Liver (tissue), 9 donors: ENCODE data around the gene CRYL1. TPM values are rescaled to one million over a fixed set of nuclear protein-coding genes. Genes with fewer than 3 reads are reported as not detected.

Experiments
- DNase-seq: peaks from one replicate; pipeline ENCODE4 v3.0.0-alpha.2; 2017; ENCODE audit warnings: low spot score
- H3K27ac ChIP-seq, 2 donors: one replicate each; pipeline ENCODE4 v1.7.0; 2013; ENCODE audit warnings: inconsistent platforms in 2 of 2, low read length in 2 of 2, control low read depth in 1 of 2, low read depth in 1 of 2, mild to moderate bottlenecking in 1 of 2
- H3K27me3 ChIP-seq, 4 donors: one replicate each; pipeline versions ENCODE4 v1.6.1 to v1.7.0; 2013; ENCODE audit warnings: low read length in 3 of 4, inconsistent platforms in 1 of 4, mild to moderate bottlenecking in 1 of 4, moderate library complexity in 1 of 4; ENCODE audit not compliant: control insufficient read depth in 4 of 4, insufficient read depth in 4 of 4
- H3K36me3 ChIP-seq, 4 donors: one replicate each; pipeline versions ENCODE4 v1.6.1 to v1.7.0; 2013; ENCODE audit warnings: low read length in 3 of 4, mild to moderate bottlenecking in 3 of 4, low read depth in 1 of 4, moderate library complexity in 1 of 4; ENCODE audit not compliant: control insufficient read depth in 4 of 4, insufficient read depth in 3 of 4
- H3K4me1 ChIP-seq, 4 donors: one replicate each; pipeline versions ENCODE4 v1.6.1 to v1.7.0; 2013; ENCODE audit warnings: low read length in 3 of 4, mild to moderate bottlenecking in 3 of 4, moderate library complexity in 1 of 4; ENCODE audit not compliant: control insufficient read depth in 4 of 4, insufficient read depth in 4 of 4
- H3K4me3 ChIP-seq, 3 donors: one replicate each; pipeline versions ENCODE4 v1.6.1 to v1.7.0; 2013; ENCODE audit warnings: low read length in 3 of 3, control low read depth in 1 of 3, low read depth in 1 of 3, mild to moderate bottlenecking in 1 of 3
- H3K9ac ChIP-seq, 2 donors: one replicate each; pipeline ENCODE4 v1.7.0; 2013; ENCODE audit warnings: low read length in 2 of 2, mild to moderate bottlenecking in 2 of 2, moderate library complexity in 2 of 2, control low read depth in 1 of 2, low read depth in 1 of 2
- H3K9me3 ChIP-seq, 4 donors: one replicate each; pipeline versions ENCODE4 v1.6.1 to v1.7.0; 2013; ENCODE audit warnings: low read length in 3 of 4; ENCODE audit not compliant: control insufficient read depth in 4 of 4
- ATF3 ChIP-seq: IDR thresholded peaks from 2 replicates; pipeline ENCODE4 v1.6.1; 2016; ENCODE audit warnings: antibody characterized with exemption
- CTCF ChIP-seq: fragments of 150-350 bp; IDR thresholded peaks from 2 replicates; pipeline ENCODE4 v1.5.1; 2017; ENCODE audit warnings: improper control_type of control experiment, low read depth, low read length; ENCODE audit not compliant: missing input control
- FOXA1 ChIP-seq: IDR thresholded peaks from 2 replicates; pipeline ENCODE4 v1.6.1; 2016; ENCODE audit warnings: antibody characterized with exemption
- FOXA2 ChIP-seq: IDR thresholded peaks from 2 replicates; pipeline ENCODE4 v1.6.1; 2016; ENCODE audit warnings: antibody characterized with exemption
- HNF4A ChIP-seq, 2 donors: conservative IDR thresholded peaks; 2 replicates each; pipeline ENCODE4 v1.6.1; 2016; ENCODE audit warnings: antibody characterized with exemption in 2 of 2, mild to moderate bottlenecking in 2 of 2
- HNF4G ChIP-seq: IDR thresholded peaks from 2 replicates; pipeline ENCODE4 v1.6.1; 2016; ENCODE audit warnings: antibody characterized with exemption
- JUND ChIP-seq, 2 donors: IDR thresholded peaks; 2 replicates each; pipeline ENCODE4 v1.6.1; 2016; ENCODE audit warnings: antibody characterized with exemption in 2 of 2
- MAX ChIP-seq: IDR thresholded peaks from 2 replicates; pipeline ENCODE4 v1.6.1; 2016; ENCODE audit warnings: antibody characterized with exemption
- NR2F2 ChIP-seq: IDR thresholded peaks from 2 replicates; pipeline ENCODE4 v1.6.1; 2016; ENCODE audit warnings: antibody characterized with exemption
- RAD21 ChIP-seq, 2 donors: IDR thresholded peaks; 2 replicates each; pipeline ENCODE4 v1.6.1; 2016; ENCODE audit warnings: antibody characterized with exemption in 2 of 2, mild to moderate bottlenecking in 2 of 2
- REST ChIP-seq: IDR thresholded peaks from 2 replicates; pipeline ENCODE4 v1.6.1; 2016; ENCODE audit warnings: antibody characterized with exemption, mild to moderate bottlenecking
- RXRA ChIP-seq, 2 donors: IDR thresholded peaks; 2 replicates each; pipeline ENCODE4 v1.6.1; 2017 to 2018; ENCODE audit warnings: antibody characterized with exemption in 2 of 2, mild to moderate bottlenecking in 1 of 2
- SP1 ChIP-seq: IDR thresholded peaks from 2 replicates; pipeline ENCODE4 v1.6.1; 2018; ENCODE audit warnings: antibody characterized with exemption, mild to moderate bottlenecking
- TAF1 ChIP-seq: conservative IDR thresholded peaks from 2 replicates; pipeline ENCODE4 v1.6.1; 2016; ENCODE audit warnings: antibody characterized with exemption, mild to moderate bottlenecking
- YY1 ChIP-seq: IDR thresholded peaks from 2 replicates; pipeline ENCODE4 v1.6.1; 2016; ENCODE audit warnings: antibody characterized with exemption, mild to moderate bottlenecking
- ZBTB33 ChIP-seq: IDR thresholded peaks from 2 replicates; pipeline ENCODE4 v1.6.1; 2016; ENCODE audit warnings: antibody characterized with exemption
- WGBS: extraction: QIAGEN DNeasy Blood & Tissue Kit; methylation state at CpG from one replicate; pipeline ENCODE4 v1.1.7; 2013; 5-methylcytosine and 5-hydroxymethylcytosine counted together
- polyA plus RNA-seq, 2 donors: library from polyadenylated mRNA; stranded (reverse) in 1 of 2; unstranded in 1 of 2; fragments of 200-250 nt in 1 of 2; fragments of >200 nt in 1 of 2; fragmentation: Nextera tagmentation in 1 of 2; extraction: Ambion mirVana in 1 of 2; gene quantifications; one replicate each; pipeline versions ENCODE4 v1.2.1 to v1.2.3, GENCODE V29; 2013 to 2015
- total RNA-seq, 2 donors: library from RNA; depleted of rRNA; stranded (reverse); fragments of >200 nt; gene quantifications; one replicate each; pipeline ENCODE4 v1.2.3, GENCODE V29; 2014
- donor health status: healthy.
- donor health status: healthy.
- donor health status: healthy.
- donor health status: healthy.
- donor health status: healthy.

The CRYL1 gene
- total and polyA plus RNA-seq, 4 donors, result 87.8 to 179 (median 168) TPM

- no peak for DNase-seq
- Histone ChIP-seq H3K27me3 (no peaks in the 10 kb centered on the region), H3K9ac (no peak overlapping the region), H3K4me1 (peaks cover 5 to 33% (median 21%) of the 10 kb centered on the region in 4 donors), H3K36me3 (no peaks in the 10 kb centered on the region), H3K27ac (no peak overlapping the region), H3K9me3 (no peaks in the 10 kb centered on the region), H3K4me3 (no peak overlapping the region)
- TF ChIP-seq SP1 (no peak), HNF4G (no peak), MAX (no peak), ZBTB33 (no peak), TAF1 (no peak), RXRA (IDR thresholded peaks at IDR 0.05) (peak in 1 of 2 donors; percentile 17), YY1 (no peak), CTCF (no peak), HNF4A (conservative IDR thresholded peaks at IDR 0.05) (no peak), JUND (IDR thresholded peaks at IDR 0.05) (no peak), RAD21 (IDR thresholded peaks at IDR 0.05) (peak; percentile 52 to 57), REST (no peak), FOXA1 (no peak)
- 40% methylated on average over 5 of the region's 5 CpGs for WGBS
Observed at GRCh38 chr13:20550799-20551198, 25.1 kb upstream of the CRYL1 start.

GRCh38 chr13:20547479-20547908 lies 21.8 kb upstream of the CRYL1 start:
- WGBS, result 44% methylated on average over 4 of the region's 4 CpGs
- H3K27ac ChIP-seq, result peak overlapping the region; percentile 49 to 61
- H3K4me1 ChIP-seq, result peaks cover 5 to 19% (median 14%) of the 10 kb centered on the region in 4 donors
- H3K36me3 ChIP-seq, result no peaks in the 10 kb centered on the region
- no peaks in the 10 kb centered on the region for H3K9me3 ChIP-seq
- H3K27me3 ChIP-seq, result no peaks in the 10 kb centered on the region
- no peak for DNase-seq
- no peak overlapping the region for H3K9ac ChIP-seq
- H3K4me3 ChIP-seq, result no peak overlapping the region
- TF ChIP-seq HNF4A (conservative IDR thresholded peaks at IDR 0.05), result peak; percentile 53 to 73
- TF ChIP-seq FOXA1, result no peak
- TF ChIP-seq FOXA2, result no peak
- peak; percentile 35 to 39 for TF ChIP-seq RAD21 (IDR thresholded peaks at IDR 0.05)
- TF ChIP-seq HNF4G, result no peak
- no peak for TF ChIP-seq TAF1
- TF ChIP-seq YY1, result peak; percentile 74
- TF ChIP-seq NR2F2, result no peak
- TF ChIP-seq SP1, result peak; percentile 73
- TF ChIP-seq CTCF, result no peak
- TF ChIP-seq REST, result no peak
- peak; percentile 56 for TF ChIP-seq MAX
- no peak for TF ChIP-seq ATF3
